ENCODE results near the gene NALCN. TPM values are rescaled to one million over a fixed set of nuclear protein-coding genes. Genes with fewer than 3 reads are reported as not detected.

NALCN gene
- total RNA-seq, 1 donor from 2014 or later = 0.12 TPM

DNA sequence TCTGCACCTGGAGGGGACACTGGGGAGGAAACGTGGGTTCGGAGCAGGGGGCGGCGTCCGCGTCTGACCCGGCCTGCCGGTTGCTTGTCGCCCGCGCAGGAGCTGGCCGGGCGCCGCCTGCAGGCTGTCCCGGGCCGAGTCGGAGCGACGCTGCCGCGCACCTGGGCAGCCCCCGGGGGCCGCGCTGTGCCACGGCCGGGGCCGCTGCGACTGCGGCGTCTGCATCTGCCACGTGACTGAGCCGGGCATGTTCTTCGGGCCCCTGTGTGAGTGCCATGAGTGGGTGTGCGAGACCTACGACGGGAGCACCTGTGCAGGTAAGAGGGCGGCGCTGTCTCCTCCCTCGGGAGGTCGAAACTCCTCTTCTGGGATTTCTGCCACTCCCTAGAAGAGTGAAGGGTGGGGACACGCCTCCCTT lies 37.5 kb upstream of the NALCN start:
- no peaks in the 10 kb centered on the region for H3K4me1 Mint-ChIP-seq (ENCODE audit: low read depth)
- no peak overlapping the region for H3K4me3 Mint-ChIP-seq (ENCODE audit: low read depth)
- H3K36me3 Mint-ChIP-seq (ENCODE audit: insufficient read depth) = no peaks in the 10 kb centered on the region
- H3K27me3 Mint-ChIP-seq = no peaks in the 10 kb centered on the region
- H3K9me3 Mint-ChIP-seq (ENCODE audit: low read depth) = no peaks in the 10 kb centered on the region
- H3K27ac Mint-ChIP-seq = no peak overlapping the region
- DNase-seq (ENCODE audit: low spot score, unreplicated experiment) = no peak
- TF ChIP-seq, protein P1, sequence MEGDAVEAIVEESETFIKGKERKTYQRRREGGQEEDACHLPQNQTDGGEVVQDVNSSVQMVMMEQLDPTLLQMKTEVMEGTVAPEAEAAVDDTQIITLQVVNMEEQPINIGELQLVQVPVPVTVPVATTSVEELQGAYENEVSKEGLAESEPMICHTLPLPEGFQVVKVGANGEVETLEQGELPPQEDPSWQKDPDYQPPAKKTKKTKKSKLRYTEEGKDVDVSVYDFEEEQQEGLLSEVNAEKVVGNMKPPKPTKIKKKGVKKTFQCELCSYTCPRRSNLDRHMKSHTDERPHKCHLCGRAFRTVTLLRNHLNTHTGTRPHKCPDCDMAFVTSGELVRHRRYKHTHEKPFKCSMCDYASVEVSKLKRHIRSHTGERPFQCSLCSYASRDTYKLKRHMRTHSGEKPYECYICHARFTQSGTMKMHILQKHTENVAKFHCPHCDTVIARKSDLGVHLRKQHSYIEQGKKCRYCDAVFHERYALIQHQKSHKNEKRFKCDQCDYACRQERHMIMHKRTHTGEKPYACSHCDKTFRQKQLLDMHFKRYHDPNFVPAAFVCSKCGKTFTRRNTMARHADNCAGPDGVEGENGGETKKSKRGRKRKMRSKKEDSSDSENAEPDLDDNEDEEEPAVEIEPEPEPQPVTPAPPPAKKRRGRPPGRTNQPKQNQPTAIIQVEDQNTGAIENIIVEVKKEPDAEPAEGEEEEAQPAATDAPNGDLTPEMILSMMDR (IDR thresholded peaks at IDR 0.05; ENCODE audit: unreplicated experiment) = no peak

DNA sequence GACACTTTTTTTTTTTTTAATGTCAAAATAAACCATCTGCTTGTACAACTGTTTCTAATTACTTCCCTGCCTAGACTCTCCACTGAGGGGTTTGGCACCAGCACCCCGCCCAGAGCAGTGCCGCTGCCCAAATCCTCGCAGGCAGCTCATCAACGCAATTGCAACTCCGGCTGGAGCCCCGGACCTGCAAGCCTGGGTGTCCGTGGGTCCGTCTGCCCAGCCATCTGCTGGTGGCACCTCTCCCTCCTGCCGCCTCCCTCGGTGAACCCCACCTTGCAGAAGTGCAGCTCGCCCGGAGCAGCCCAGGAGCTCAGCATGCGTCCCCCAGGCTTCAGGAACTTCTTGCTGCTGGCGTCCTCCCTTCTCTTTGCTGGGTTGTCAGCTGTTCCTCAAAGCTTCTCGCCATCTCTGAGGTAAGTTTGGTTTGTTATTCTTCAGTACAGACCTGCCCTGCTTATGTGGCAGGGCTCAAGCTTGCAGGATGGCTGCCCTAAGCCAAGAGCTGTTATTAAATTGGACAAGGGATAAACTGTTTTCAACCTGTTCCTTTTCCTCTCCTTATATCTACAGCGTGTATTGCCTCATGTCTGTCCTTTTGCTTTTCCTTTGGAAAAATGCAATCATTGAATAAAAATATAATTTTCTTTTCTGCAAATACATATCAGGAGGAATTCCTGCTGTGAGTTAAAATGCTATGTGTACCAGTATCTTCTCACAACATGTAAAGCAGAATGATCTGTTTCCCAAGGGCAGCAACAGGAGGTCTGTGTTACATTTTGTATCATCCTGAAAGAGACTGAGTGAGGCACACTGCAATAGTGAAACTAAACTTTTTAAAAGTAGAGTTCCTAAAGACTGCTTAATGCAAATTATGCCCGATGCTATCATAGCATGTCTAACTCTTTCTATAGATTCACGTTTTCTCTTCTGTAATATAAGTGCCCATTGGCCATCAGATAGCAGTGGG lies 36.5 kb upstream of the NALCN start, which contains the start of gene ITGBL1:
Gene ITGBL1 (plus strand): TSS at position 157 of the 967 bp plus-strand sequence. CDS start 159 bp downstream, at position 316.
- no peak within 1 kb of the TSS for H3K4me3 Mint-ChIP-seq (ENCODE audit: low read depth)
- peak within 1 kb of the TSS; percentile 57 for H3K27ac Mint-ChIP-seq
- H3K36me3 Mint-ChIP-seq (ENCODE audit: insufficient read depth) = no peaks in the 10 kb centered on the region
- H3K4me1 Mint-ChIP-seq (ENCODE audit: low read depth) = no peaks in the 10 kb centered on the region
- no peaks in the 10 kb centered on the region for H3K27me3 Mint-ChIP-seq
- TF ChIP-seq, protein P1 (IDR thresholded peaks at IDR 0.05; ENCODE audit: unreplicated experiment) = no peak
- no peak for DNase-seq (ENCODE audit: low spot score, unreplicated experiment)
- H3K9me3 Mint-ChIP-seq (ENCODE audit: low read depth) = no peaks in the 10 kb centered on the region

DNA sequence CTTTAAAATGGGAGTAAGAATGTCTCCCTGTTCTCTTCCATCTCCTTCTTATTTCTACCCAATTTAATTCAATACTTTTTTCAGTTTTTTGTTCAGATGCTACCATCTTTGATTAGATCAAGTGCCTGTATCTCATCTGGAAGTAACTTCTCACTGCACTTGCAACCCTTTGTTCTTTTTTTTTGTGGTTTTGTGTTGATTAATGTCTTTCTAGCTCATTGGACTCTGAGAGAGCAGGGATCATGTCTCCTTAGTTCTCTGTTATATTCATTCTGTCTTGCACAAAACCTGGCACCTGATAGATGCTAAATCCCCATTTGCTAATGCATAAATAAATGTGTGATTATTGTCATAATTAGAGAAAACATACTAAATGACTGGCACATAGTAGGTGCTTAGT lies 35.3 kb upstream of the NALCN start:
- H3K27me3 Mint-ChIP-seq = no peaks in the 10 kb centered on the region
- no peak for DNase-seq (ENCODE audit: low spot score, unreplicated experiment)
- H3K9me3 Mint-ChIP-seq (ENCODE audit: low read depth) = no peaks in the 10 kb centered on the region
- H3K27ac Mint-ChIP-seq = no peak overlapping the region
- H3K36me3 Mint-ChIP-seq (ENCODE audit: insufficient read depth) = no peaks in the 10 kb centered on the region
- H3K4me1 Mint-ChIP-seq (ENCODE audit: low read depth) = no peaks in the 10 kb centered on the region
- no peak overlapping the region for H3K4me3 Mint-ChIP-seq (ENCODE audit: low read depth)
- TF ChIP-seq, protein P1 (IDR thresholded peaks at IDR 0.05; ENCODE audit: unreplicated experiment) = no peak

DNA sequence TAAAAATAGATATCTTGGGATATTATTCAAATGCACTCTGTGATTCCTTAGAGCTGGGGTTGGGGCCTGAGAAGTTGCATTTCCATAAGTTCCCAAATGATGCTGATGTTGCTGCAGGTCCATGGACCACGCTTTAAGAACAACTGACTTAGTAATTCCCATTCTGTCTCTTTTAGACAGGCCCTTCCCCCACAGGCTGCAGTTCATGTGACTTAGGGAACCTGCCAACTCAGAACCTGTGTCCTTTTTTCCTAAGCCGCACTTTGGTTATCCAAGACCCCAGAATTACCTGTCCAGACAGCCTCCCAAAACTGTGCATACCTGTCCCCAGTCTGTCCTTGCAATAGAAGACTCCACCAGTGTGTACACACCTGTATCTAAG lies 34.4 kb upstream of the NALCN start:
- Mint-ChIP-seq H3K4me1 (ENCODE audit: low read depth) (no peaks in the 10 kb centered on the region), H3K9me3 (ENCODE audit: low read depth) (no peaks in the 10 kb centered on the region), H3K36me3 (ENCODE audit: insufficient read depth) (no peaks in the 10 kb centered on the region), H3K27me3 (no peaks in the 10 kb centered on the region), H3K4me3 (ENCODE audit: low read depth) (no peak overlapping the region), H3K27ac (no peak overlapping the region)
- DNase-seq (ENCODE audit: low spot score, unreplicated experiment) = no peak
- TF ChIP-seq, protein P1 (IDR thresholded peaks at IDR 0.05; ENCODE audit: unreplicated experiment) = no peak

DNA sequence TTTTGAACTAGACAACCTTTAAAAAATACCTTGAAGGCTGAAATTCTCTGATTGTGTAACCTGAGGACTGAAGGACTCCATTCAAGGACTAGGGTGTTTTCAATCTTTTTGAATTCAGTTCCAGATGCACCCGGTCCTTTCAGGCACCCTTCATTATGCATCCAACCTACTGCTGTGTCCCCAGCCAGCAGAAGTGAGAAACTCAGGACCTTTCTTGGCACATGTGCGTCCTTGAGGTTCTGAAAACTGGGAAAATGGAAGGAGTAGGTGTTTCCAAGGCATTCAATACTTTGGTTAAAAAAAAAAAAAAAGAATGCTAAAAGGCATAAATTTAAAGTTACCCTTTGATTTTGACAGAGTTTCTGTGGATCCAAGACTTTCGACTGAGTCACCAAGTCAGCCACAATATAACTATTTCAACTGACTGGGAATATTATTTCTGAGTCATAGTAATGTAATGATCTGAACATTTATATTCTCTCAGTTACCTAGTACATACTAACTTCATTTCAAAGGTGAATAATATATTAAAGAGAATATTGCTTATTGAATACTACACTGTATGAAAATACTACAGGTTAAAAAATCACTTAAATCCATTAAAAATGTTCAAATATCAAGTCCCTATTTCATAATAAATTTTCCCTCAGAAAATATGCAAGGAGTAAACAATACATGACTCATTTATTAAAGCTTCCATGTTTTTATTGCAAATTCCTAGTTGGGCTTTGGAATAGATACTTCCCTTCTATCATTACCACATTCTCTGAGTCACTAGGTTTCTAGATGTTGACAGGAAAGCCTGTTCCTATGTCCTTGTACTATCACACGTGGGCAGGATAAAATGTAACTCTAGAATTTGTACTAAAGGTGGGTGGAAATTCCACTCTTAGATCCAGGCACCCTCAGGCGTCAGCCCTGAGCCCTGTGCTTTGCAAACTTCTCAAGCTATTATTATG lies 33.8 kb upstream of the NALCN start:
- Mint-ChIP-seq H3K9me3 (ENCODE audit: low read depth) (no peaks in the 10 kb centered on the region), H3K27me3 (no peaks in the 10 kb centered on the region), H3K36me3 (ENCODE audit: insufficient read depth) (no peaks in the 10 kb centered on the region), H3K27ac (no peak overlapping the region), H3K4me3 (ENCODE audit: low read depth) (no peak overlapping the region), H3K4me1 (ENCODE audit: low read depth) (no peaks in the 10 kb centered on the region)
- TF ChIP-seq, protein P1 (IDR thresholded peaks at IDR 0.05; ENCODE audit: unreplicated experiment) = no peak
- DNase-seq (ENCODE audit: low spot score, unreplicated experiment) = no peak
